Measurements from ENCODE around the gene TSNAXIP1.

TSNAXIP1 gene

DNA sequence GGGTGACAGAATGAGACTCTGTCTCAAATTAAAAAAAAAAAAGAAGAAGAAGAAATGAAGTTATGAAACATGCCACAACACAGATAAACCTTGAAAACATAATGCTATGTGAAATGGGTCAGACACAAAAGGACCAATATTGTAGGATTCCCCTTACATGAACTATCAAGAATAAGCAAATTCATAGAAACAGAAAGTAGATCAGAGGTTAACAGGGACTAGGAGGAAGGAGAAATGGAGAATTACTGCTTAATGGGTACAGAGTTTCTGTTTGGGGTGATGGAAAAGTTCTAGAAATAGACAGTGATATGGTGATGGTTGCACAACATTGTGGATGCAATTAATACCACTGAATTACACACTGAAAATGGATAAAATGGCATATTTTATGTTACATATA, 16.6 kb upstream of the TSNAXIP1 start:
- no peaks in the 10 kb centered on the region for H3K36me3 ChIP-seq (ENCODE audit: low read depth)
- no peaks in the 10 kb centered on the region for H3K9me3 ChIP-seq (ENCODE audit: severe bottlenecking)
- H3K4me1 ChIP-seq (ENCODE audit: insufficient read depth, poor library complexity, severe bottlenecking), result no peaks in the 10 kb centered on the region
- DNase-seq (ENCODE audit: low spot score) (no peak), ATAC-seq (ENCODE audit: low read depth) (no peak)
- no peaks in the 10 kb centered on the region for H3K27me3 ChIP-seq (ENCODE audit: insufficient read depth, poor library complexity, severe bottlenecking)
- no peak overlapping the region for H3K4me3 ChIP-seq (ENCODE audit: severe bottlenecking)
- TF ChIP-seq, protein P1, sequence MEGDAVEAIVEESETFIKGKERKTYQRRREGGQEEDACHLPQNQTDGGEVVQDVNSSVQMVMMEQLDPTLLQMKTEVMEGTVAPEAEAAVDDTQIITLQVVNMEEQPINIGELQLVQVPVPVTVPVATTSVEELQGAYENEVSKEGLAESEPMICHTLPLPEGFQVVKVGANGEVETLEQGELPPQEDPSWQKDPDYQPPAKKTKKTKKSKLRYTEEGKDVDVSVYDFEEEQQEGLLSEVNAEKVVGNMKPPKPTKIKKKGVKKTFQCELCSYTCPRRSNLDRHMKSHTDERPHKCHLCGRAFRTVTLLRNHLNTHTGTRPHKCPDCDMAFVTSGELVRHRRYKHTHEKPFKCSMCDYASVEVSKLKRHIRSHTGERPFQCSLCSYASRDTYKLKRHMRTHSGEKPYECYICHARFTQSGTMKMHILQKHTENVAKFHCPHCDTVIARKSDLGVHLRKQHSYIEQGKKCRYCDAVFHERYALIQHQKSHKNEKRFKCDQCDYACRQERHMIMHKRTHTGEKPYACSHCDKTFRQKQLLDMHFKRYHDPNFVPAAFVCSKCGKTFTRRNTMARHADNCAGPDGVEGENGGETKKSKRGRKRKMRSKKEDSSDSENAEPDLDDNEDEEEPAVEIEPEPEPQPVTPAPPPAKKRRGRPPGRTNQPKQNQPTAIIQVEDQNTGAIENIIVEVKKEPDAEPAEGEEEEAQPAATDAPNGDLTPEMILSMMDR (IDR thresholded peaks at IDR 0.05; ENCODE audit: poor library complexity, severe bottlenecking), result no peak
- no peak overlapping the region for H3K27ac ChIP-seq (ENCODE audit: poor library complexity, severe bottlenecking)

DNA sequence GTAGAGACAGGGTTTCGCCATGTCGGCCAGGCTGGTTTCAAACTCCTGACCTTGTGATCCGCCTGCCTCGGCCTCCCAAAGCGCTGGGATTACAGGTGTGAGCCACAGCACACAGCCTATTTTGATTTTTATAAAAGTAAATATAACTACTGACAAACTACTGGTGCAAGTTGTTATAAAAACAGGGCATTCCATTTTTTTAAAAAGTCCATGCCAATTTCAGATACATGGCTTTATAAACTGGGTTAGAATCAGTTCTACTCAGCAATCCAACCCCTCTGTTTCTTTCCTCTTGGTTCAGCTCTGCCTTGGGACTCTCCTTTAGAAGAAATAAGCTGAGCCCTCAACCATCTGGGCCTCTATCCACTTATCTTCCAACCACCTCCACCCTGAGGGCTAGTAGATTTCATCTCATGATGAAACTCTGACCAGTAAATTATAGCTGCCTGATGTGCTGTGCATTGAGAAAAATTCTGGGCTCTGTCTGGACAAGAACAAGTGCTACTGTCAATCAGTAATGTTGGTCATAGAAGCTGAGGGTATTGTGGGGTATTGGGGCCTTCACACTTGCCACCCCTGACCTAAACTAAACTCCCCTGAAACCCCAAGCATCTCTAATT, 10.5 kb upstream of the TSNAXIP1 start:
- no peak for DNase-seq (ENCODE audit: low spot score)
- Histone ChIP-seq H3K9me3 (ENCODE audit: severe bottlenecking) (no peaks in the 10 kb centered on the region), H3K4me3 (ENCODE audit: severe bottlenecking) (no peak overlapping the region), H3K36me3 (ENCODE audit: low read depth) (peaks cover 7% of the 10 kb centered on the region), H3K27ac (ENCODE audit: poor library complexity, severe bottlenecking) (no peak overlapping the region), H3K27me3 (ENCODE audit: insufficient read depth, poor library complexity, severe bottlenecking) (no peaks in the 10 kb centered on the region), H3K4me1 (ENCODE audit: insufficient read depth, poor library complexity, severe bottlenecking) (no peaks in the 10 kb centered on the region)
- ATAC-seq (ENCODE audit: low read depth), result no peak
- TF ChIP-seq, protein P1 (IDR thresholded peaks at IDR 0.05; ENCODE audit: poor library complexity, severe bottlenecking), result no peak

DNA sequence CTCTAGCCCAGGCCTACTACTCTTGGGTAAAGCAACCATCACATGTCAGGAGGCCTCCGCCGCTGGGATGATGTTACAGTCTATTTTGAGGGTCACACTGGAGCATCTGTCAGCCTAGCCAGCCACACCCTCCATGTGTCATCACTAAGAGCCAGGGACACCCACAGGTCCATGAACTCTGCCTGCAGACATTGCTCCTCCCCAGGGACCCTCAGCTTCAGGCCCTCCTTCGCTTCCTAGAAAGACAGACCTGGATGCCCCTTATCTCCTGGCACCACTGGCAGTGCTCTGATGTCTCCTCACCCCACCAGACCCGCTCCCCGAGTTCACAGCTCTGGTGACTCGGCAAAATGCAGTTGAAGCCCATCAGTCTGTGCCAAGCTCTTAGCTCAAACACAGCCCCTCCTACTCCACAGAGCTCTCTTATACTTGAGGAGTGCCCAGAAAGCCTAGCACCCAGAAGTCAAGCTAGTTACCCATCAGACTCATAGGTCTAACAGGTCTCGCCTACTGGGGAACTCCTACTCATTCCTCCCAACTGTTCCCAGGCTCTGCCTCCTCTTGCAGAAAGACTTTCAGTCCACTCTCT, 6.3 kb upstream of the TSNAXIP1 start:
- peaks cover 32% of the 10 kb centered on the region for H3K36me3 ChIP-seq (ENCODE audit: low read depth)
- DNase-seq (ENCODE audit: low spot score) (no peak), ATAC-seq (ENCODE audit: low read depth) (no peak)
- TF ChIP-seq, protein P1 (IDR thresholded peaks at IDR 0.05; ENCODE audit: poor library complexity, severe bottlenecking), result no peak
- H3K4me1 ChIP-seq (ENCODE audit: insufficient read depth, poor library complexity, severe bottlenecking), result no peaks in the 10 kb centered on the region
- H3K4me3 ChIP-seq (ENCODE audit: severe bottlenecking), result no peak overlapping the region
- H3K27me3 ChIP-seq (ENCODE audit: insufficient read depth, poor library complexity, severe bottlenecking), result no peaks in the 10 kb centered on the region
- H3K27ac ChIP-seq (ENCODE audit: poor library complexity, severe bottlenecking), result no peak overlapping the region
- H3K9me3 ChIP-seq (ENCODE audit: severe bottlenecking), result no peaks in the 10 kb centered on the region

DNA sequence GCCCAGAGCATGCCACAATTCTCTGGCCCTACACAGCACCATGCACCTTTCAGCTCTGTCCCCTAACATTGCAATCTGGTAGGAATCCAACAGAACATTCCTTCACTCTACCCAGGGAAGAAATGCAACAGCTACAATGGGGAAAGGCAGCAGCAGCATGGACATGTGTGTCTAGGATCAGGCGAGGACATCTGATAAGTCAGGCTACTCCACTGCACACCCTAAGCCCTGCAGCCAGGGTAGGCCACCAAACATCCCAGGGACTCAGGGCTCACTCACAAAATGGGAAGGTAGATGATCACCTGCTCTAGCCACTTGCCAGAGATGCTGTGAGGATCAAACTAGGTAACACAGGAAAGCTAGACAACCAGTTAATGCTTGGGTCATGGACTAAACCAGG, 5.4 kb upstream of the TSNAXIP1 start:
- Histone ChIP-seq H3K9me3 (ENCODE audit: severe bottlenecking) (no peaks in the 10 kb centered on the region), H3K4me3 (ENCODE audit: severe bottlenecking) (no peak overlapping the region), H3K27ac (ENCODE audit: poor library complexity, severe bottlenecking) (no peak overlapping the region), H3K36me3 (ENCODE audit: low read depth) (peaks cover 32% of the 10 kb centered on the region), H3K4me1 (ENCODE audit: insufficient read depth, poor library complexity, severe bottlenecking) (no peaks in the 10 kb centered on the region), H3K27me3 (ENCODE audit: insufficient read depth, poor library complexity, severe bottlenecking) (no peaks in the 10 kb centered on the region)
- DNase-seq (ENCODE audit: low spot score) (no peak), ATAC-seq (ENCODE audit: low read depth) (no peak)
- TF ChIP-seq, protein P1 (IDR thresholded peaks at IDR 0.05; ENCODE audit: poor library complexity, severe bottlenecking), result no peak

DNA sequence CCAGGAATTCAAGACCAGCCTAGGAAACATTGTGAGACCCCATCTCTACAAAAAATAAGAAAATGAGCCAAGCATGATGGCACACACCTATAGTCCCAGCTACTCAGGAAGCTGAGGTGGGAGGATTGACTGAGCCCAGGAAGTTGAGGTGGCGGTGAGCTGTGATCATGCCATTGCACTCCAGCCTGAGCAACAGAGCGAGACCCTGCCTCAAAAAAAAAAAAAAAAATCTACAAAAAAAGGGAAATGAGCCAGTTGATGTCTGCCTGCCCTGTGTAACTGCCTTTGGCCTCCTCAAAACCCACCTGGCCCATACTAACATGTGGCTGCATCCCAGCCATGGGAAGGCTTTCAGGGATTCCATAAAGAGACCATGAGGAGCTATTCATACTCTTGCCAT, 4.8 kb upstream of the TSNAXIP1 start:
- H3K9me3 ChIP-seq (ENCODE audit: severe bottlenecking), result no peaks in the 10 kb centered on the region
- H3K27ac ChIP-seq (ENCODE audit: poor library complexity, severe bottlenecking), result no peak overlapping the region
- ATAC-seq (ENCODE audit: low read depth), result no peak
- H3K27me3 ChIP-seq (ENCODE audit: insufficient read depth, poor library complexity, severe bottlenecking), result no peaks in the 10 kb centered on the region
- H3K36me3 ChIP-seq (ENCODE audit: low read depth), result peaks cover 32% of the 10 kb centered on the region
- H3K4me3 ChIP-seq (ENCODE audit: severe bottlenecking), result no peak overlapping the region
- H3K4me1 ChIP-seq (ENCODE audit: insufficient read depth, poor library complexity, severe bottlenecking), result no peaks in the 10 kb centered on the region
- no peak for DNase-seq (ENCODE audit: low spot score)
- TF ChIP-seq, protein P1 (IDR thresholded peaks at IDR 0.05; ENCODE audit: poor library complexity, severe bottlenecking), result no peak
